MM.1S (cell line): ENCODE data around the gene COX4I1.

ENCODE experiments used
- DNase-seq: peaks from one replicate; pipeline ENCODE4 v3.0.0-alpha.2; 2015
- H2AFZ ChIP-seq: fragments of 300-600 bp; sonication (generic); 2 replicates; pipeline ENCODE4 v1.6.0; 2016; ENCODE audit warnings: antibody characterized with exemption, low read length
- H3F3A ChIP-seq: fragments of 300-600 bp; sonication (generic); 2 replicates; pipeline ENCODE4 v1.6.1; 2016; ENCODE audit warnings: mild to moderate bottlenecking, antibody characterized with exemption, low read length, moderate library complexity, mixed read lengths; ENCODE audit not compliant: insufficient read depth
- H3K27ac ChIP-seq: fragments of 300-600 bp; sonication (generic); 2 replicates; pipeline ENCODE4 v1.5.1; 2016; ENCODE audit warnings: mild to moderate bottlenecking, low read length
- H3K27me3 ChIP-seq: fragments of 300-600 bp; sonication (generic); replicated peaks from 2 replicates; pipeline ENCODE4 v1.6.0; 2016; ENCODE audit warnings: low read length; ENCODE audit not compliant: insufficient read depth
- H3K36me3 ChIP-seq: fragments of 300-600 bp; sonication (generic); replicated peaks from 2 replicates; pipeline ENCODE4 v1.6.1; 2016; ENCODE audit warnings: mild to moderate bottlenecking, low read length, mixed read lengths; ENCODE audit not compliant: insufficient read depth
- H3K4me1 ChIP-seq: fragments of 300-600 bp; sonication (generic); 2 replicates; pipeline ENCODE4 v1.6.1; 2016; ENCODE audit warnings: low read length, mixed read lengths
- H3K4me2 ChIP-seq: fragments of 300-600 bp; sonication (generic); 2 replicates; pipeline ENCODE4 v1.6.0; 2016; ENCODE audit warnings: low read depth, low read length
- H3K4me3 ChIP-seq: fragments of 300-600 bp; sonication (generic); 2 replicates; pipeline ENCODE4 v1.5.1; 2016; ENCODE audit warnings: low read length, mixed read lengths
- H3K79me2 ChIP-seq: fragments of 300-600 bp; sonication (generic); 2 replicates; pipeline ENCODE4 v1.6.1; 2016; ENCODE audit warnings: mixed run types, low read length, mixed read lengths
- H3K9ac ChIP-seq: fragments of 300-600 bp; sonication (generic); 2 replicates; pipeline ENCODE4 v1.6.1; 2016; ENCODE audit warnings: low read length, mixed read lengths
- H3K9me2 ChIP-seq: fragments of 300-600 bp; sonication (generic); replicated peaks from 2 replicates; pipeline ENCODE4 v1.6.1; 2016; ENCODE audit warnings: mild to moderate bottlenecking, low read length, mixed read lengths; ENCODE audit not compliant: insufficient read depth
- H3K9me3 ChIP-seq: fragments of 300-600 bp; sonication (generic); replicated peaks from 2 replicates; pipeline ENCODE4 v1.6.1; 2016; ENCODE audit warnings: mild to moderate bottlenecking, low read length, mixed read lengths; ENCODE audit not compliant: insufficient read depth
- H4K20me1 ChIP-seq: fragments of 300-600 bp; sonication (generic); 2 replicates; pipeline ENCODE4 v1.6.1; 2016; ENCODE audit warnings: mild to moderate bottlenecking, low read length, moderate library complexity, mixed read lengths; ENCODE audit not compliant: insufficient read depth
- CTCF ChIP-seq: fragments of 300-600 bp; sonication (generic); IDR thresholded peaks from 2 replicates; pipeline ENCODE4 v1.5.1; 2016; ENCODE audit warnings: antibody characterized with exemption, low read length, mixed read lengths
- EZH2 ChIP-seq: fragments of 300-600 bp; sonication (generic); optimal IDR thresholded peaks from 2 replicates; pipeline ENCODE3; 2017; ENCODE audit warnings: low read depth, mild to moderate bottlenecking, antibody characterized with exemption, low read length, mixed read lengths
- EZH2phosphoT487 ChIP-seq: fragments of 300-600 bp; sonication (generic); IDR thresholded peaks from 2 replicates; pipeline ENCODE4 v1.6.1; 2018; ENCODE audit warnings: antibody characterized with exemption, low read length

Gene COX4I1

GRCh38 chr16:85844169-85844481 is 44.6 kb downstream of the COX4I1 start:
- Histone ChIP-seq H3K27me3 (peaks cover 87% of the 10 kb centered on the region), H3K4me1 (no peaks in the 10 kb centered on the region)

GRCh38 chr16:85844786-85845185 is 45.3 kb downstream of the COX4I1 start:
- H3K27me3 ChIP-seq, result peaks cover 87% of the 10 kb centered on the region
- no peak overlapping the region for H3K9ac ChIP-seq
- H3K9me2 ChIP-seq, result no peaks in the 10 kb centered on the region
- no peak overlapping the region for H3K4me2 ChIP-seq
- H3K4me1 ChIP-seq, result no peaks in the 10 kb centered on the region
- H3K27ac ChIP-seq, result no peak overlapping the region
- H3K4me3 ChIP-seq, result no peak overlapping the region
- DNase-seq, result no peak
- H4K20me1 ChIP-seq, result no peaks in the 10 kb centered on the region
- no peak overlapping the region for H2AFZ ChIP-seq
- no peaks in the 10 kb centered on the region for H3K36me3 ChIP-seq
- no peaks in the 10 kb centered on the region for H3K79me2 ChIP-seq
- TF ChIP-seq EZH2 (no peak), EZH2phosphoT487 (no peak), CTCF (no peak)
- no peaks in the 10 kb centered on the region for H3F3A ChIP-seq
- H3K9me3 ChIP-seq, result no peaks in the 10 kb centered on the region

More at GRCh38 chr16:85844169-85844481, 44.6 kb downstream of the COX4I1 start:
- no peaks in the 10 kb centered on the region for H4K20me1 ChIP-seq
- H3K4me2 ChIP-seq, result no peak overlapping the region
- TF ChIP-seq EZH2 (no peak), CTCF (no peak), EZH2phosphoT487 (no peak)
- DNase-seq, result no peak
- no peak overlapping the region for H2AFZ ChIP-seq
- H3K9me3 ChIP-seq, result no peaks in the 10 kb centered on the region
- no peak overlapping the region for H3K27ac ChIP-seq
- no peaks in the 10 kb centered on the region for H3F3A ChIP-seq
- no peaks in the 10 kb centered on the region for H3K9me2 ChIP-seq
- no peaks in the 10 kb centered on the region for H3K79me2 ChIP-seq
- H3K4me3 ChIP-seq, result no peak overlapping the region
- no peaks in the 10 kb centered on the region for H3K36me3 ChIP-seq
- H3K9ac ChIP-seq, result no peak overlapping the region

- Histone ChIP-seq H3K4me3 (no peak overlapping the region), H3K9me3 (no peaks in the 10 kb centered on the region), H3K27ac (no peak overlapping the region), H3K36me3 (no peaks in the 10 kb centered on the region), H3K9me2 (no peaks in the 10 kb centered on the region), H3K27me3 (peaks cover 87% of the 10 kb centered on the region), H3K79me2 (no peaks in the 10 kb centered on the region), H3K4me1 (no peaks in the 10 kb centered on the region), H4K20me1 (no peaks in the 10 kb centered on the region), H3F3A (no peaks in the 10 kb centered on the region), H3K4me2 (no peak overlapping the region), H3K9ac (no peak overlapping the region), H2AFZ (no peak overlapping the region)
- DNase-seq, result no peak
- TF ChIP-seq CTCF (no peak), EZH2phosphoT487 (no peak), EZH2 (no peak)
These were observed 45.8 kb downstream of the COX4I1 start for GRCh38 chr16:85845266-85845665.
